Measurements from ENCODE around the gene EDIL3. TPM values are rescaled to one million over a fixed set of nuclear protein-coding genes. Genes with fewer than 3 reads are reported as not detected.

EDIL3 gene
- total RNA-seq, 4 donors from 2014 or later: 12.2 to 26.9 (median 16.1) TPM

- Histone ChIP-seq H3K4me3 (no peak overlapping the region), H3K9me3 (no peaks in the 10 kb centered on the region), H3K4me1 (no peaks in the 10 kb centered on the region), H3K27ac (no peak overlapping the region), H3K36me3 (no peaks in the 10 kb centered on the region), H3K27me3 (no peaks in the 10 kb centered on the region)
- no peak for TF ChIP-seq POLR2AphosphoS5 (IDR thresholded peaks at IDR 0.05)
- TF ChIP-seq EP300 (IDR thresholded peaks at IDR 0.05): no peak
- TF ChIP-seq POLR2A (IDR thresholded peaks at IDR 0.05): no peak
- no peak for TF ChIP-seq CTCF (IDR thresholded peaks at IDR 0.05)
- 75 to 97% methylated on average over 2 of the region's 2 CpGs for WGBS, 2 donors (ENCODE audit: low coverage in 1 of 2)
- ATAC-seq: no peak
These were observed 266.1 kb downstream of the EDIL3 start for GRCh38 chr5:84118551-84118950.

- no peaks in the 10 kb centered on the region for H3K36me3 ChIP-seq
- H3K4me1 ChIP-seq: no peaks in the 10 kb centered on the region
- 67 to 80% methylated on average over 1 of the region's 1 CpG for WGBS, 2 donors (ENCODE audit: low coverage in 1 of 2)
- no peaks in the 10 kb centered on the region for H3K27me3 ChIP-seq
- ATAC-seq: no peak
- no peak overlapping the region for H3K27ac ChIP-seq
- no peaks in the 10 kb centered on the region for H3K9me3 ChIP-seq
- no peak for TF ChIP-seq POLR2A (IDR thresholded peaks at IDR 0.05)
- TF ChIP-seq CTCF (IDR thresholded peaks at IDR 0.05): no peak
- TF ChIP-seq POLR2AphosphoS5 (IDR thresholded peaks at IDR 0.05): no peak
- no peak for TF ChIP-seq EP300 (IDR thresholded peaks at IDR 0.05)
- H3K4me3 ChIP-seq: no peak overlapping the region
These were observed 269.0 kb downstream of the EDIL3 start for GRCh38 chr5:84115727-84116126.

- no peak overlapping the region for H3K4me3 ChIP-seq
- no peak overlapping the region for H3K27ac ChIP-seq
- ATAC-seq: no peak
- WGBS, 2 donors (ENCODE audit: low coverage in 1 of 2): 73 to 86% methylated on average over 6 of the region's 6 CpGs
- no peaks in the 10 kb centered on the region for H3K36me3 ChIP-seq
- TF ChIP-seq POLR2A (IDR thresholded peaks at IDR 0.05) (no peak), EP300 (IDR thresholded peaks at IDR 0.05) (no peak), CTCF (IDR thresholded peaks at IDR 0.05) (no peak), POLR2AphosphoS5 (IDR thresholded peaks at IDR 0.05) (no peak)
- H3K9me3 ChIP-seq: no peaks in the 10 kb centered on the region
- H3K4me1 ChIP-seq: no peaks in the 10 kb centered on the region
- H3K27me3 ChIP-seq: no peaks in the 10 kb centered on the region
These were observed 271.2 kb downstream of the EDIL3 start for GRCh38 chr5:84113246-84114105.

GRCh38 chr5:84092738-84093137 lies 291.9 kb downstream of the EDIL3 start:
- TF ChIP-seq POLR2A (IDR thresholded peaks at IDR 0.05): no peak
- Histone ChIP-seq H3K4me1 (no peaks in the 10 kb centered on the region), H3K9me3 (no peaks in the 10 kb centered on the region), H3K36me3 (no peaks in the 10 kb centered on the region), H3K4me3 (no peak overlapping the region), H3K27ac (no peak overlapping the region), H3K27me3 (no peaks in the 10 kb centered on the region)
- WGBS, 2 donors (ENCODE audit: low coverage in 1 of 2): 92 to 97% methylated on average over 3 of the region's 3 CpGs
- no peak for ATAC-seq

- Histone ChIP-seq H3K4me3 (no peak overlapping the region), H3K27ac (no peak overlapping the region), H3K27me3 (no peaks in the 10 kb centered on the region), H3K4me1 (no peaks in the 10 kb centered on the region), H3K9me3 (no peaks in the 10 kb centered on the region), H3K36me3 (no peaks in the 10 kb centered on the region)
- ATAC-seq: no peak
- WGBS, 2 donors (ENCODE audit: low coverage in 1 of 2): 65 to 73% methylated on average over 3 to 4 of the region's 4 CpGs
- TF ChIP-seq CTCF (IDR thresholded peaks at IDR 0.05) (no peak), EP300 (IDR thresholded peaks at IDR 0.05) (no peak), POLR2A (IDR thresholded peaks at IDR 0.05) (no peak), POLR2AphosphoS5 (IDR thresholded peaks at IDR 0.05) (no peak)
These were observed 293.4 kb downstream of the EDIL3 start for GRCh38 chr5:84091127-84091799.

Measured in gastroesophageal sphincter (tissue), 4 donors.